Kidney (tissue), 14 donors: ENCODE data around the gene OPN1SW. TPM values are rescaled to one million over a fixed set of nuclear protein-coding genes. Genes with fewer than 3 reads are reported as not detected.

Source experiments
- DNase-seq, 5 donors: peaks; one replicate each; pipeline ENCODE4 v3.0.0-alpha.2; 2013 to 2020
- FAIRE-seq: peaks from 2 replicates; lab custom pipeline; 2012; peaks lifted over from hg19 to GRCh38; lab: Jason Lieb, UNC
- H3K27ac ChIP-seq, 2 donors: one replicate each; pipeline ENCODE4 v1.7.0; 2013; ENCODE audit warnings: low read depth in 2 of 2, low read length in 2 of 2, inconsistent platforms in 1 of 2
- H3K27me3 ChIP-seq: one replicate; pipeline ENCODE4 v1.7.1; 2013; ENCODE audit warnings: low read length, inconsistent platforms; ENCODE audit not compliant: control insufficient read depth, insufficient read depth
- H3K36me3 ChIP-seq, 3 donors: one replicate each; pipeline versions ENCODE4 v1.7.0 to v1.7.1; 2013; ENCODE audit warnings: low read length in 3 of 3, control low read depth in 1 of 3, inconsistent platforms in 1 of 3; ENCODE audit not compliant: insufficient read depth in 3 of 3, control insufficient read depth in 2 of 3
- H3K4me1 ChIP-seq, 3 donors: one replicate each; pipeline versions ENCODE4 v1.7.0 to v1.7.1; 2013; ENCODE audit warnings: low read length in 3 of 3, inconsistent platforms in 1 of 3, low read depth in 1 of 3; ENCODE audit not compliant: control insufficient read depth in 2 of 3, insufficient read depth in 2 of 3
- H3K4me3 ChIP-seq, 3 donors: one replicate each; pipeline versions ENCODE4 v1.7.0 to v1.8.1; 2013; ENCODE audit warnings: low read length in 3 of 3, control low read depth in 1 of 3, inconsistent platforms in 1 of 3
- H3K9ac ChIP-seq, 3 donors: one replicate each; pipeline versions ENCODE4 v1.7.0 to v1.7.1; 2013; ENCODE audit warnings: low read length in 3 of 3, control low read depth in 1 of 3, inconsistent platforms in 1 of 3
- H3K9me3 ChIP-seq, 3 donors: one replicate each; pipeline versions ENCODE4 v1.7.0 to v1.7.1; 2013; ENCODE audit warnings: low read length in 3 of 3, control low read depth in 1 of 3, inconsistent platforms in 1 of 3; ENCODE audit not compliant: control insufficient read depth in 2 of 3, insufficient read depth in 1 of 3
- intact Hi-C: fragments of 100-400 bp; cut with DNase I; formaldehyde crosslinking; loops from one replicate; pipeline ENCODE4 v1.11.1; 2022
- polyA plus RNA-seq: library from polyadenylated mRNA; stranded (reverse); fragments of 350-450 nt; fragmentation: Illumina TruSeq; extraction: RNeasy Lipid Tissue Mini Kit (QIAGEN cat#74804); gene quantifications from one replicate; pipeline ENCODE4 v1.2.3, GENCODE V29; 2014; ENCODE audit warnings: low read depth, low replicate concordance; ENCODE audit not compliant: insufficient read depth
- total RNA-seq: library from RNA; stranded (reverse); fragmentation: NEBNext Ultra II Directional; extraction: Animal tissue kit (Norgen Biotek cat#: 25700); gene quantifications from one replicate; pipeline ENCODE4 v1.2.1, GENCODE V29; 2021
- TF ChIP-seq, protein P1 (sequence below): IDR thresholded peaks from 3 replicates; pipeline ENCODE4 v1.5.1; 2012; ENCODE audit warnings: mild to moderate bottlenecking, moderate library complexity, borderline replicate concordance; ENCODE audit not compliant: insufficient read depth; ENCODE audit errors: extremely low read depth
- donor health status: control.
- donor health status: control.
- donor health status: control.
- donor health status: control.
- donor health status: control.
- donor health status: DM: yes; HTN: yes; CAD: no.
- donor health status: Normal renal cell carcinoma (clear cell type).

OPN1SW gene
- total and polyA plus RNA-seq, 2 donors from 2014 or later = not detected

DNA sequence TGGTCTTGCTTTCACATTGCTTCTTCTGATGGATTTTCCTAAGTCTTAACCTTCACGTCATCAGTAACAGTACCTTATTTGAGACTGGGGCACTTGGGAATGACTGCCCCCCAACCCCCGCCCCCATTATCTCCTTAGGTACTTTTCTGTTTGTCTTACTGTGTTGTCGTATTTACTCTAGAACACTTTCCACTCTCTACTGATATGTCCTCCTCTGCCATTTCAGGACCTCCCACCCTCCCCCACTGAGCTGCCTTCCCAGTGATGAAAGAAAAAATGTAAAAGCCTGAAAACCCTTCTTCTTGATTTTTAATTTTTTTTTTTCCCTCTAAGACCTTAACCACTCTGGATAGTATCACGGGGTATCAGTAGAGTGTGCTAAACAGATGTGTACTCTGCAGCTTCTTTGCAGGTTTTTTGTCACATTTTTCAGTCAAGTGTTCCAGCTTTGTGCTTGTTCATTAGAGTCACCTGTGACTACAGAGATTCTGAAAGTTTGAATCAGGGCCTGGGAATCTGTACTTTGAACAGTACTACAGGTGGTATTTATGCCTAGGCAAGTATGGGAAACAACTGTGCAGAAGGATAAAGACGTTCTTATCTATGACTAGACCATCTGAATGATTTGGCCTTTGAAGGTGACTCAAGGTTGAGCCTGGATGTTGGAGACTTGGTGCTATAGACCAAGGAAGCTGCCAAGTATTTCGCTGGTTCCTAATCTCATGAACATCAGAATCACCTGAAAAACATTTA, 28.1 kb downstream of the OPN1SW start:
- FAIRE-seq = no peak
- Histone ChIP-seq H3K27ac (no peak overlapping the region), H3K36me3 (peaks cover 2 to 14% (median 6%) of the 10 kb centered on the region in 3 donors), H3K27me3 (no peaks in the 10 kb centered on the region), H3K4me3 (no peak overlapping the region), H3K9me3 (no peaks in the 10 kb centered on the region), H3K9ac (no peak overlapping the region), H3K4me1 (peaks cover 0 to 2% (median 0%) of the 10 kb centered on the region in 3 donors)
- TF ChIP-seq, protein P1, sequence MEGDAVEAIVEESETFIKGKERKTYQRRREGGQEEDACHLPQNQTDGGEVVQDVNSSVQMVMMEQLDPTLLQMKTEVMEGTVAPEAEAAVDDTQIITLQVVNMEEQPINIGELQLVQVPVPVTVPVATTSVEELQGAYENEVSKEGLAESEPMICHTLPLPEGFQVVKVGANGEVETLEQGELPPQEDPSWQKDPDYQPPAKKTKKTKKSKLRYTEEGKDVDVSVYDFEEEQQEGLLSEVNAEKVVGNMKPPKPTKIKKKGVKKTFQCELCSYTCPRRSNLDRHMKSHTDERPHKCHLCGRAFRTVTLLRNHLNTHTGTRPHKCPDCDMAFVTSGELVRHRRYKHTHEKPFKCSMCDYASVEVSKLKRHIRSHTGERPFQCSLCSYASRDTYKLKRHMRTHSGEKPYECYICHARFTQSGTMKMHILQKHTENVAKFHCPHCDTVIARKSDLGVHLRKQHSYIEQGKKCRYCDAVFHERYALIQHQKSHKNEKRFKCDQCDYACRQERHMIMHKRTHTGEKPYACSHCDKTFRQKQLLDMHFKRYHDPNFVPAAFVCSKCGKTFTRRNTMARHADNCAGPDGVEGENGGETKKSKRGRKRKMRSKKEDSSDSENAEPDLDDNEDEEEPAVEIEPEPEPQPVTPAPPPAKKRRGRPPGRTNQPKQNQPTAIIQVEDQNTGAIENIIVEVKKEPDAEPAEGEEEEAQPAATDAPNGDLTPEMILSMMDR = no peak
- no peak for DNase-seq
- intact Hi-C loops = no loop called here

DNA sequence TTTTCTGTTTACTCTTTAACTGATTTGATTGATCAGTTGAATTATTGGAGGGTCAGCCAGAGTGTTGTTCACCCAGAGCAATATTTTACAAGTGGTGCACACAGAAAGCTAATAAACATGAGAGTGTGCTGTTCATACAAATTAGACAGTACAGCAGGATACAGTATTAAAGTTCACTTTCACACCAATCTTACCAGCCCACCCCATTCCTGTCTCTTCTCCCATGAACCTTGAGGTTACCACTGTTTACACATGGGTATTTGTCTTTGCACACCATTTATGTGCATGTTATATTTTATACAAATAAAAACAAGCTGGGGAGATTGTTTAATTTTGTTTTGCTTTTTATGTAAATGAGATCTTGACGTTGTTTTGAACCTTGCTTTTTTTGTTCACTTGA, 29.9 kb downstream of the OPN1SW start:
- H3K27me3 ChIP-seq = no peaks in the 10 kb centered on the region
- no peak overlapping the region for H3K4me3 ChIP-seq
- no peak overlapping the region for H3K27ac ChIP-seq
- DNase-seq (no peak), FAIRE-seq (no peak)
- TF ChIP-seq, protein P1 = no peak
- H3K36me3 ChIP-seq = peaks cover 2 to 14% (median 6%) of the 10 kb centered on the region in 3 donors
- intact Hi-C loops = no loop called here
- peaks cover 0 to 7% (median 0%) of the 10 kb centered on the region in 3 donors for H3K4me1 ChIP-seq
- no peaks in the 10 kb centered on the region for H3K9me3 ChIP-seq
- no peak overlapping the region for H3K9ac ChIP-seq

DNA sequence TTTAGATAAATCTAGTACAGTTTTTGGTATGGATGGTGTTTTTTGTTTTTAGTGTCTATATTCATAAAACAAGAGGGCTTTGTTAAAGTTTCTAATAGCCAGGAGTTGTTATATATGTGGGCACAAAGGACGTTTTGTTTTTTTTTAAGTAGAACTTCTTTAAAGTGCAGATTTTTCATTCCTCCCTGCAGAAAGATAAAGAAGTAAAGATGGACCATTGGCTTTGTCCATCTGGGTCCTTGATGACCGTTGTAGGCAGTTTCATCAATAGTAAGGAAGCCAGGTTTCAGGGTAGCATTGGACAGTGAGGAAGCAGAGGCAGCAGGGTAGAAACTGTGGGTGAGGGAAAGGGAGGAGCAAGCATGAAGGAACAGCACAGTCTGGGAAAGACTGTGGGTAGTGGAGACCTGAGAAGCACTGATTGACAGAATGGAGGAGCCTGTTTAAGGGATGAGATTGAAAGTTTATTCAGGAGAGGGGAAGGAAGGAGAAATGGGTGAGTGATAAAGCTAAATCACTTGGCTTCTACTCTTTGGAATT, 31.2 kb downstream of the OPN1SW start:
- Histone ChIP-seq H3K36me3 (peaks cover 2 to 10% (median 4%) of the 10 kb centered on the region in 3 donors), H3K4me1 (peaks cover 2 to 14% (median 10%) of the 10 kb centered on the region in 3 donors), H3K9ac (no peak overlapping the region), H3K9me3 (no peaks in the 10 kb centered on the region), H3K4me3 (no peak overlapping the region), H3K27ac (no peak overlapping the region), H3K27me3 (no peaks in the 10 kb centered on the region)
- TF ChIP-seq, protein P1 = no peak
- intact Hi-C loops = no loop called here
- no peak for FAIRE-seq
- DNase-seq = no peak
